ENCODE data around the gene USP12. TPM values are rescaled to one million over a fixed set of nuclear protein-coding genes. Genes with fewer than 3 reads are reported as not detected.

USP12 gene
- total and polyA plus RNA-seq, 2 experiments from 2014 or later, result 18.4 to 39.3 TPM

DNA sequence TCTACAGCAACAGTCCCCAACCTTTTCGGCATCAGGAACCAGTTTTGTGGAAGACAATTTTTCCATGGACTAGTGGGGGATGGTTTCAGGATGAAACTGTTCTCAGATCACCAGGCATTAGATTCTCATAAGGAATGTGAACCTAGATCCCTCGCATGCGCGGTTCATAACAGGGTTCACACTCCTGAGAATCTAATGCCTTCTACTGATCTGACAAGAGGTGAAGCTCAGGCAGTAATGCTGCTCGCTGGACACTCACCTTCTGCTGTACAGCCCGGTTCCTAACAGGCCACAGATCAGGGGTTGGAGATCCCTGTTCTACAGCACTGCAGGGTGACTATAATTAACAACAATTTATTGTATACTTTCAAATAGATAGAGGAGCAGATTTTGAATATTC, 21.9 kb downstream of the USP12 start (continued):
- TF ChIP-seq, protein P1, sequence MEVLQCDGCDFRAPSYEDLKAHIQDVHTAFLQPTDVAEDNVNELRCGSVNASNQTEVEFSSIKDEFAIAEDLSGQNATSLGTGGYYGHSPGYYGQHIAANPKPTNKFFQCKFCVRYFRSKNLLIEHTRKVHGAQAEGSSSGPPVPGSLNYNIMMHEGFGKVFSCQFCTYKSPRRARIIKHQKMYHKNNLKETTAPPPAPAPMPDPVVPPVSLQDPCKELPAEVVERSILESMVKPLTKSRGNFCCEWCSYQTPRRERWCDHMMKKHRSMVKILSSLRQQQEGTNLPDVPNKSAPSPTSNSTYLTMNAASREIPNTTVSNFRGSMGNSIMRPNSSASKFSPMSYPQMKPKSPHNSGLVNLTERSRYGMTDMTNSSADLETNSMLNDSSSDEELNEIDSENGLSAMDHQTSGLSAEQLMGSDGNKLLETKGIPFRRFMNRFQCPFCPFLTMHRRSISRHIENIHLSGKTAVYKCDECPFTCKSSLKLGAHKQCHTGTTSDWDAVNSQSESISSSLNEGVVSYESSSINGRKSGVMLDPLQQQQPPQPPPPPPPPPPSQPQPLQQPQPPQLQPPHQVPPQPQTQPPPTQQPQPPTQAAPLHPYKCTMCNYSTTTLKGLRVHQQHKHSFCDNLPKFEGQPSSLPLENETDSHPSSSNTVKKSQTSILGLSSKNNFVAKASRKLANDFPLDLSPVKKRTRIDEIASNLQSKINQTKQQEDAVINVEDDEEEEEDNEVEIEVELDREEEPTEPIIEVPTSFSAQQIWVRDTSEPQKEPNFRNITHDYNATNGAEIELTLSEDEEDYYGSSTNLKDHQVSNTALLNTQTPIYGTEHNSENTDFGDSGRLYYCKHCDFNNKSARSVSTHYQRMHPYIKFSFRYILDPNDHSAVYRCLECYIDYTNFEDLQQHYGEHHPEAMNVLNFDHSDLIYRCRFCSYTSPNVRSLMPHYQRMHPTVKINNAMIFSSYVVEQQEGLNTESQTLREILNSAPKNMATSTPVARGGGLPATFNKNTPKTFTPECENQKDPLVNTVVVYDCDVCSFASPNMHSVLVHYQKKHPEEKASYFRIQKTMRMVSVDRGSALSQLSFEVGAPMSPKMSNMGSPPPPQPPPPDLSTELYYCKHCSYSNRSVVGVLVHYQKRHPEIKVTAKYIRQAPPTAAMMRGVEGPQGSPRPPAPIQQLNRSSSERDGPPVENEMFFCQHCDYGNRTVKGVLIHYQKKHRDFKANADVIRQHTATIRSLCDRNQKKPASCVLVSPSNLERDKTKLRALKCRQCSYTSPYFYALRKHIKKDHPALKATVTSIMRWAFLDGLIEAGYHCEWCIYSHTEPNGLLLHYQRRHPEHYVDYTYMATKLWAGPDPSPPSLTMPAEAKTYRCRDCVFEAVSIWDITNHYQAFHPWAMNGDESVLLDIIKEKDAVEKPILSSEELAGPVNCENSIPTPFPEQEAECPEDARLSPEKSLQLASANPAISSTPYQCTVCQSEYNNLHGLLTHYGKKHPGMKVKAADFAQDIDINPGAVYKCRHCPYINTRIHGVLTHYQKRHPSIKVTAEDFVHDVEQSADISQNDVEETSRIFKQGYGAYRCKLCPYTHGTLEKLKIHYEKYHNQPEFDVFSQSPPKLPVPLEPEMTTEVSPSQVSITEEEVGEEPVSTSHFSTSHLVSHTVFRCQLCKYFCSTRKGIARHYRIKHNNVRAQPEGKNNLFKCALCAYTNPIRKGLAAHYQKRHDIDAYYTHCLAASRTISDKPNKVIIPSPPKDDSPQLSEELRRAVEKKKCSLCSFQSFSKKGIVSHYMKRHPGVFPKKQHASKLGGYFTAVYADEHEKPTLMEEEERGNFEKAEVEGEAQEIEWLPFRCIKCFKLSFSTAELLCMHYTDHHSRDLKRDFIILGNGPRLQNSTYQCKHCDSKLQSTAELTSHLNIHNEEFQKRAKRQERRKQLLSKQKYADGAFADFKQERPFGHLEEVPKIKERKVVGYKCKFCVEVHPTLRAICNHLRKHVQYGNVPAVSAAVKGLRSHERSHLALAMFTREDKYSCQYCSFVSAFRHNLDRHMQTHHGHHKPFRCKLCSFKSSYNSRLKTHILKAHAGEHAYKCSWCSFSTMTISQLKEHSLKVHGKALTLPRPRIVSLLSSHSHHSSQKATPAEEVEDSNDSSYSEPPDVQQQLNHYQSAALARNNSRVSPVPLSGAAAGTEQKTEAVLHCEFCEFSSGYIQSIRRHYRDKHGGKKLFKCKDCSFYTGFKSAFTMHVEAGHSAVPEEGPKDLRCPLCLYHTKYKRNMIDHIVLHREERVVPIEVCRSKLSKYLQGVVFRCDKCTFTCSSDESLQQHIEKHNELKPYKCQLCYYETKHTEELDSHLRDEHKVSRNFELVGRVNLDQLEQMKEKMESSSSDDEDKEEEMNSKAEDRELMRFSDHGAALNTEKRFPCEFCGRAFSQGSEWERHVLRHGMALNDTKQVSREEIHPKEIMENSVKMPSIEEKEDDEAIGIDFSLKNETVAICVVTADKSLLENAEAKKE (CRISPR knock-in tag; IDR thresholded peaks at IDR 0.05), result no peak
- no peak for TF ChIP-seq ZNF331 (CRISPR knock-in tag; IDR thresholded peaks at IDR 0.05; ENCODE audit: low read depth)
- no peak for TF ChIP-seq EZH2 (IDR thresholded peaks at IDR 0.05; ENCODE audit: low read depth, unreplicated experiment)
- no peak for TF ChIP-seq STAT1 (IDR thresholded peaks at IDR 0.05; ENCODE audit: unreplicated experiment)
- no peak for TF ChIP-seq NANOG (IDR thresholded peaks at IDR 0.05; ENCODE audit: borderline replicate concordance)
- TF ChIP-seq, protein P2, sequence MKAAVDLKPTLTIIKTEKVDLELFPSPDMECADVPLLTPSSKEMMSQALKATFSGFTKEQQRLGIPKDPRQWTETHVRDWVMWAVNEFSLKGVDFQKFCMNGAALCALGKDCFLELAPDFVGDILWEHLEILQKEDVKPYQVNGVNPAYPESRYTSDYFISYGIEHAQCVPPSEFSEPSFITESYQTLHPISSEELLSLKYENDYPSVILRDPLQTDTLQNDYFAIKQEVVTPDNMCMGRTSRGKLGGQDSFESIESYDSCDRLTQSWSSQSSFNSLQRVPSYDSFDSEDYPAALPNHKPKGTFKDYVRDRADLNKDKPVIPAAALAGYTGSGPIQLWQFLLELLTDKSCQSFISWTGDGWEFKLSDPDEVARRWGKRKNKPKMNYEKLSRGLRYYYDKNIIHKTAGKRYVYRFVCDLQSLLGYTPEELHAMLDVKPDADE (IDR thresholded peaks at IDR 0.05), result no peak

DNA sequence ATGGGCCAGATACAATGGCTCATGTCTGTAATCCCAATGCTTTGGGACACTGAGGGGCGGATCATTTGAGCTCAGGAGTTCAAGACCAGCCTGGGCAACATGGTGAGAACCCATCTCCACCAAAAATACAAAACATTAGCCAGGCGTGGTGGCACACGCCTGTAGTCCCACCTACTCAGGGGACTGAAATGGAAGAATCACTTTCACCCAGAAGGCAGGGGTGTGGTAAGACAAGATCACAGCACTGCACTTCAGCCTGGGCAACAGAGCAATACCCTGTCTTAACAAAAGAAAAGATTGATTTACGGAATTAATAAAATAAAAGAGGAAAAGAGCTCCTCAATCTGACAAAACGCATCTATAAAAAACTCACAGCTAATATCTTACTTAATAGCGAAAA, 22.7 kb downstream of the USP12 start:
- H3F3A ChIP-seq (replicated peaks; ENCODE audit: low read depth), result no peaks in the 10 kb centered on the region
- H3K27ac ChIP-seq (ENCODE audit: low read depth), result peak overlapping the region; percentile 28; the same call in 1 of the 2 replicates
- no peaks in the 10 kb centered on the region for H3K9me2 ChIP-seq (ENCODE audit: insufficient read depth)
- H3K79me2 ChIP-seq (replicated peaks; ENCODE audit: insufficient read depth), result peaks cover 100% of the 10 kb centered on the region
- H3K4me2 ChIP-seq, result no peak overlapping the region
- peaks cover 13% of the 10 kb centered on the region; the same call in 1 of the 2 replicates for H3K4me1 ChIP-seq (ENCODE audit: insufficient read depth)
- Mint-ChIP-seq H3K27me3 (ENCODE audit: insufficient read depth, low read depth, poor library complexity) (no peaks in the 10 kb centered on the region), H3K27ac (no peak overlapping the region), H3K36me3 (ENCODE audit: low read depth) (0 out of 3 replicates have a peak, but pooled peaks cover 4% of the 10 kb centered on the region), H3K9me3 (no peaks in the 10 kb centered on the region), H3K4me1 (peaks cover 11% of the 10 kb centered on the region), H3K4me3 (no peak overlapping the region)
- ATAC-seq, result no peak
- no peaks in the 10 kb centered on the region for H3K36me3 ChIP-seq (ENCODE audit: insufficient read depth)
- TF ChIP-seq ZNF331 (CRISPR knock-in tag; IDR thresholded peaks at IDR 0.05; ENCODE audit: low read depth) (no peak), STAT1 (IDR thresholded peaks at IDR 0.05; ENCODE audit: unreplicated experiment) (no peak)
- TF ChIP-seq, protein P3, sequence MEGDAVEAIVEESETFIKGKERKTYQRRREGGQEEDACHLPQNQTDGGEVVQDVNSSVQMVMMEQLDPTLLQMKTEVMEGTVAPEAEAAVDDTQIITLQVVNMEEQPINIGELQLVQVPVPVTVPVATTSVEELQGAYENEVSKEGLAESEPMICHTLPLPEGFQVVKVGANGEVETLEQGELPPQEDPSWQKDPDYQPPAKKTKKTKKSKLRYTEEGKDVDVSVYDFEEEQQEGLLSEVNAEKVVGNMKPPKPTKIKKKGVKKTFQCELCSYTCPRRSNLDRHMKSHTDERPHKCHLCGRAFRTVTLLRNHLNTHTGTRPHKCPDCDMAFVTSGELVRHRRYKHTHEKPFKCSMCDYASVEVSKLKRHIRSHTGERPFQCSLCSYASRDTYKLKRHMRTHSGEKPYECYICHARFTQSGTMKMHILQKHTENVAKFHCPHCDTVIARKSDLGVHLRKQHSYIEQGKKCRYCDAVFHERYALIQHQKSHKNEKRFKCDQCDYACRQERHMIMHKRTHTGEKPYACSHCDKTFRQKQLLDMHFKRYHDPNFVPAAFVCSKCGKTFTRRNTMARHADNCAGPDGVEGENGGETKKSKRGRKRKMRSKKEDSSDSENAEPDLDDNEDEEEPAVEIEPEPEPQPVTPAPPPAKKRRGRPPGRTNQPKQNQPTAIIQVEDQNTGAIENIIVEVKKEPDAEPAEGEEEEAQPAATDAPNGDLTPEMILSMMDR (conservative IDR thresholded peaks at IDR 0.05; ENCODE audit: low read depth in 2 of 2), result no peak
- H2AFZ ChIP-seq, result no peak overlapping the region
- no peak for DNase-seq (ENCODE audit: low spot score)
- peaks cover 24% of the 10 kb centered on the region for H4K20me1 ChIP-seq (replicated peaks; ENCODE audit: insufficient read depth)
- H3K27me3 ChIP-seq (ENCODE audit: insufficient read depth), result no peaks in the 10 kb centered on the region
- H3K4me3 ChIP-seq, result no peak overlapping the region

Measured in GM23338 (cell line).